Measurements from ENCODE around the gene PCDHB2. TPM values are rescaled to one million over a fixed set of nuclear protein-coding genes. Genes with fewer than 3 reads are reported as not detected.
"Not testable (repeated sequence)": the region's sequence is repeated elsewhere in the genome, so short reads cannot be mapped to it uniquely, and the experiment has no call there.

Gene PCDHB2
- total RNA-seq, 2 donors from 2014 or later = 2.3 to 3.2 TPM

GRCh38 chr5:141135030-141135717, 40.8 kb downstream of the PCDHB2 start, which contains the start of gene PCDHB5:
Gene PCDHB5, plus strand, starts transcription at chr5:141135206. Its CDS starts 229 bp downstream, at chr5:141135435.
- intact Hi-C loops (cut with DNase I) = no loop called here
- DNase-seq (ENCODE audit: low spot score) = no peak

GRCh38 chr5:141135718-141136266, 41.4 kb downstream of the PCDHB2 start:
- DNase-seq (ENCODE audit: low spot score) = no peak
- intact Hi-C loops (cut with DNase I) = no loop called here

GRCh38 chr5:141137346-141137745, 42.9 kb downstream of the PCDHB2 start:
- DNase-seq (ENCODE audit: low spot score); intact Hi-C loops (cut with DNase I): not testable (repeated sequence)

Other genes with a start within 250 kb of the PCDHB2 start
- gene PCDHA9, start 246.2 kb upstream of the PCDHB2 start, total RNA-seq = under 1 TPM; 0.14 TPM
- under 1 TPM; 0.52 to 0.60 TPM for gene PCDHA10, start 238.7 kb upstream of the PCDHB2 start, total RNA-seq
- gene PCDHA11, start 225.7 kb upstream of the PCDHB2 start, total RNA-seq = under 1 TPM; 0.14 TPM
- under 1 TPM in 1 of 2 donors, not detected in 1; 0.24 TPM for gene PCDHA12, start 219.3 kb upstream of the PCDHB2 start, total RNA-seq
- under 1 TPM in 1 of 2 donors, not detected in 1; 0.05 TPM for gene PCDHA13, start 212.5 kb upstream of the PCDHB2 start, total RNA-seq
- gene PCDHAC1, start 168.3 kb upstream of the PCDHB2 start, total RNA-seq = under 1 TPM; 0.14 to 0.24 TPM
- under 1 TPM; 0.32 to 0.33 TPM for gene PCDHAC2, start 128.1 kb upstream of the PCDHB2 start, total RNA-seq
- not detected for gene PCDHB1, start 43.2 kb upstream of the PCDHB2 start, total RNA-seq
- gene PCDHB3, start 5.9 kb downstream of the PCDHB2 start, total RNA-seq = 1 to 10 TPM; 1.2 to 1.3 TPM
- 1 to 10 TPM; 4.1 to 5.2 TPM for gene PCDHB4, start 27.2 kb downstream of the PCDHB2 start, total RNA-seq
- 1 to 10 TPM; 2.8 to 3.1 TPM for gene PCDHB5, start 40.6 kb downstream of the PCDHB2 start, total RNA-seq
- gene PCDHB6, start 55.4 kb downstream of the PCDHB2 start, total RNA-seq = 1 to 10 TPM in 1 of 2 donors, under 1 TPM in 1; 0.95 to 1.6 TPM
- 1 to 10 TPM; 2.6 to 5.5 TPM for gene PCDHB7, start 78.0 kb downstream of the PCDHB2 start, total RNA-seq
- gene PCDHB8, start 83.2 kb downstream of the PCDHB2 start, total RNA-seq = 1 to 10 TPM; 2.3 to 3.5 TPM
- gene PCDHB16, start 87.8 kb downstream of the PCDHB2 start, total RNA-seq = 1 to 10 TPM; 3.0 to 5.0 TPM
- gene PCDHB9, start 92.5 kb downstream of the PCDHB2 start, total RNA-seq = 1 to 10 TPM; 1.1 to 5.3 TPM
- gene PCDHB10, start 97.7 kb downstream of the PCDHB2 start, total RNA-seq = 1 to 10 TPM; 2.6 to 3.8 TPM
- gene PCDHB11, start 105.0 kb downstream of the PCDHB2 start, total RNA-seq = 1 to 10 TPM; 3.6 to 4.0 TPM
- gene PCDHB12, start 114.1 kb downstream of the PCDHB2 start, total RNA-seq = 1 to 10 TPM; 3.6 to 4.1 TPM
- 1 to 10 TPM; 3.9 to 6.4 TPM for gene PCDHB13, start 119.3 kb downstream of the PCDHB2 start, total RNA-seq
- gene PCDHB14, start 128.7 kb downstream of the PCDHB2 start, total RNA-seq = 1 to 10 TPM; 5.0 to 8.7 TPM
- gene PCDHB15, start 150.8 kb downstream of the PCDHB2 start, total RNA-seq = 1 to 10 TPM; 3.8 to 4.4 TPM
- under 1 TPM; 0.46 to 1.00 TPM for gene SLC25A2, start 209.4 kb downstream of the PCDHB2 start, total RNA-seq
- gene TAF7, start 226.2 kb downstream of the PCDHB2 start, total RNA-seq = 10 to 100 TPM; 57.9 to 63.1 TPM
- gene PCDHGA1, start 235.9 kb downstream of the PCDHB2 start, total RNA-seq = under 1 TPM; 0.81 to 0.93 TPM
- 1 to 10 TPM; 3.7 to 7.4 TPM for gene PCDHGA2, start 244.1 kb downstream of the PCDHB2 start, total RNA-seq
- 1 to 10 TPM; 2.0 to 3.0 TPM for gene PCDHGA3, start 249.2 kb downstream of the PCDHB2 start, total RNA-seq

Data from posterior vena cava (tissue), 2 donors.